ENCODE data around the gene TMEM59.
"Not testable (repeated sequence)": the region's sequence is repeated elsewhere in the genome, so short reads cannot be mapped to it uniquely, and the experiment has no call there.

TMEM59 gene

DNA sequence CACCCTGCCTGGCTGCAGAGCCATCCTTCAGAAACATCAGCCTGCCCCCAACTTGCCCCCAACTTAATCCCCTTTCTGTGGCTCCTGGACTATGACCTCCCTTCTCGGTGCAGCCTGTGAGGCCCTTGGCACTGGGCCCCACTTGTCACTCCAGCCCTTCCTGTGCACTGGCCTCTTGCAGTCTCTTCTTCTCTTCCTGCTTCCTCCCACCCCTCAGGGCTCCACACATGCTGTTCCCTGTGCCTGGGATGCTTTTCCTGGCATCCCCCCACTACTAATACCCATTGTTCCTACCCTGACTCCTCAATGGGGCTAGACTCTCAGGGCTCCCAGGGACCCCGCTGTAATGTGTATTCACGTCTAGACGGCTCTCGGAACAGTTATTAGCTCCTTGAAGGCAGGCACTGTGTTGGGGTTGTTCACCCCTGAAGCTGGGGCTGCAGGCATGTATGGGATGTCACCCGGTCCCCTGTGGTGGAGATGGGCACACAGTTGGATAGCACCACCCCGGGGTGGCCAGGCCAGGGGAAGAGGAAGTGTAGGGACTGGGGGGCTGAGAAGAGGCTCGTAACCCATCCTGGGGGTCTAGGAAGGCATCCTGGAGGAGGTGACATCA lies 39.5 kb downstream of the TMEM59 start:
- no peak for DNase-seq (ENCODE audit: low read depth in 1 of 2, low spot score in 1 of 2)

GRCh38 chr1:54012863-54013262 lies 40.1 kb downstream of the TMEM59 start:
- no peak for DNase-seq (ENCODE audit: low read depth in 1 of 2, low spot score in 1 of 2)

GRCh38 chr1:54012008-54012325 lies 41.0 kb downstream of the TMEM59 start:
- no peak for DNase-seq (ENCODE audit: low read depth in 1 of 2, low spot score in 1 of 2)

- DNase-seq (ENCODE audit: low read depth in 1 of 2, low spot score in 1 of 2), result no peak
These were observed 41.5 kb downstream of the TMEM59 start for GRCh38 chr1:54011316-54012007.

- DNase-seq (ENCODE audit: low read depth in 1 of 2, low spot score in 1 of 2), result no peak
These were observed 42.4 kb downstream of the TMEM59 start for GRCh38 chr1:54010415-54011117.

- DNase-seq (ENCODE audit: low read depth in 1 of 2, low spot score in 1 of 2), result no peak
These were observed 43.6 kb downstream of the TMEM59 start for GRCh38 chr1:54009406-54009805.

DNA sequence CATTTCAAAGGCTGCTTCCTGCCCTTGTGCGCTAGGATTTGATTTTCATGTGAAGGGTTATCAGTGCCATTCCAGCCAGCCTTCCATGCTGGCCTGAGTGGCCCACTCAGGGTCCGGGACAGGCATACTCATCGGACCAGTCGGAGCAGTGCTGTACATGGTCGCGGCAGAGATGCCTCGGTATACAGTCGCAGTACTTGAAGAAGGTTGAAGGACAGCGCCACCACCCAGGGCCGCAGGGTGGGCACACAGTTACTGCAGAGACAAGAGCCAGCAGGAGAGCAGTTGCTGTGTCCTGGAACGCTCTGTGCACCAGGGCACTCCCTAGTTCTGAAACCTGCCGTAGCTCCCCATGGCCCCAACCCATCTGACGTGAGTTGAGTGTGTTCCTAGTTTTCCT lies 44.1 kb downstream of the TMEM59 start:
- DNase-seq (ENCODE audit: low read depth in 1 of 2, low spot score in 1 of 2), result no peak

DNA sequence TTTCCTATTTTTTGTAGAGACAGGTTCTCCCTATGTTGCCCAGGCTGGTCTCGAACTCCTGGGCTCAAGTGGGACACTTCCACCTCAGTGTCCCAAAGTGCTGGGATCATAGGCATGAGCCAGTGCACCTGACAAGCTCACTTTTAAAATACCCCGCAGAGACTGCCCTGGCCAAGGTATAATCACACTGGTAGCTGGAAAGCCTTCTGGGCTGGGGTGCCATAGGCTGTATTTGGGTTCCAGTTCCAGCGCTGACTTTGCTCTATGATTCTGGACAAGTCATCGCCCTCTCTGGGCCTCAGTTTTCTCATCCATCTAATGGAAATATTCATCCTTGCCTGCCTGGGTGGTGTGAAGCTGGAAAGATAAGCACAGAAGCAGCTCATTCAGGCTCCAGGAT lies 45.4 kb downstream of the TMEM59 start:
- no peak for DNase-seq (ENCODE audit: low read depth in 1 of 2, low spot score in 1 of 2)

- no peak for DNase-seq (ENCODE audit: low read depth in 1 of 2, low spot score in 1 of 2)
These were observed 46.5 kb downstream of the TMEM59 start for GRCh38 chr1:54006508-54006907.

DNA sequence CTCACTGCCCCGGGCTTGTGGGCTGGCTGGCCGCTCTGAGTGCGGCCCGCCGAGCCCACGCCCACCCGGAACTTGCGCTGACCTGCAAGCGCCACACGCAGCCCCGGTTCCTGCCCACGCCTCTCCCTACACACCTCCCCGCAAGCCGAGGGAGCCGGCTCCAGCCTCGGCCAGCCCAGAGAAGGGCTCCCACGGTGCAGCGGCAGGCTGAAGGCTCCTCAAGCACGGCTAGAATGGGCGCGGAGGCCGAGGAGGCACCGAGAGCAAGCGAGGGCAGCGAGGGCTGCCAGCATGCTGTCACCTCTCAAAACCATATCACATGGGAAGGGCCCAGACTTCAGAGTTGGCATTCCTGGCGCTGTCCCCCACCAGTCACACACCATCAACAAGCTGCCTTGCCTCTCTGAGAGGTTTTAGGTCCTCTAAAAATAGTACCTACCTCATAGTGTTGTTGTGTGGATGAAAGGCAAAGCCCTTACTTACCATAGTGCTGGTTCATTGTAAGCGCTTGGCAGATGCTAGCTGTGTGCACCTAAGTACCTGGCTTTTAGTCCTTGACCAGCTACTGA lies 48.4 kb downstream of the TMEM59 start:
- DNase-seq (ENCODE audit: low read depth in 1 of 2, low spot score in 1 of 2), result no peak

DNA sequence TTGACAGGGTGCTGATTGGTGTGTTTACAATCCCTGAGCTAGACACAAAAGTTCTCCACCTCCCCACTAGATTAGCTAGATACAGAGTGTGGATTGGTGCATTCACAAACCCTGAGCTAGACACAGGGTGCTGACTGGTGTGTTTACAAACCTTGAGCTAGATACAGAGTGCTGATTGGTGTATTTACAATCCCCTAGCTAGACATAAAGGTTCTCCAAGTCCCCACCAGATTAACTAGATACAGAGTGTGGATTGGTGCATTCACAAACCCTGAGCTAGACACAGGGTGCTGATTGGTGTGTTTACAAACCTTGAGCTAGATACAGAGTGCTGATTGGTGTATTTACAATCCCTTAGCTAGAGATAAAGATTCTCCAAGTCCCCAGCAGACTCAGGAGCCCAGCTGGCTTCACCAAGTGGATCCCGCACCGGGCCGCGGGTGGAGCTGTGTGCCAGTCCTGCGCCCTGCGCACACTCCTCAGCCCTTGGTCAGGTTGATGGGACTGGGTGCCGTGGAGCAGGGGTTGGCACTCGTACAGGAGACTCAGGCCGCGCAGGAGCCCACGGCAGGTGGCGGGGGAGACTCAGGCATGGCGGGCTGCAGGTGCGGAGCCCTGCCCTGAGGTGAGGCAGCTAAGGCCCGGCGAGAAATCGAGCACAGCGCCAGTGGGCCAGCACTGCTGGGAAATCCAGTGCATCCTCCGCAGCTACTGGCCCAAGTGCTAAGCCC lies 49.1 kb downstream of the TMEM59 start:
- DNase-seq (ENCODE audit: low read depth in 1 of 2, low spot score in 1 of 2), result not testable (repeated sequence)

- no peak for DNase-seq (ENCODE audit: low read depth in 1 of 2, low spot score in 1 of 2)
These were observed 49.8 kb downstream of the TMEM59 start for GRCh38 chr1:54003249-54003646.

- no peak for DNase-seq (ENCODE audit: low read depth in 1 of 2, low spot score in 1 of 2)
These were observed 50.3 kb downstream of the TMEM59 start for GRCh38 chr1:54002544-54003248.

- DNase-seq (ENCODE audit: low read depth in 1 of 2, low spot score in 1 of 2), result no peak
These were observed 51.4 kb downstream of the TMEM59 start for GRCh38 chr1:54001591-54001990.

GRCh38 chr1:53999920-54000319 lies 53.1 kb downstream of the TMEM59 start:
- DNase-seq (ENCODE audit: low read depth in 1 of 2, low spot score in 1 of 2), result no peak

- DNase-seq (ENCODE audit: low read depth in 1 of 2, low spot score in 1 of 2), result no peak
These were observed 54.8 kb downstream of the TMEM59 start for GRCh38 chr1:53998223-53998622.

- DNase-seq (ENCODE audit: low read depth in 1 of 2, low spot score in 1 of 2), result no peak
These were observed 57.3 kb downstream of the TMEM59 start for GRCh38 chr1:53995683-53996082.

GRCh38 chr1:53994516-53994915 lies 58.5 kb downstream of the TMEM59 start:
- DNase-seq (ENCODE audit: low read depth in 1 of 2, low spot score in 1 of 2), result not testable (repeated sequence)

GRCh38 chr1:53992085-53992874 lies 60.7 kb downstream of the TMEM59 start:
- no peak for DNase-seq (ENCODE audit: low read depth in 1 of 2, low spot score in 1 of 2)

GRCh38 chr1:53987880-53988279 lies 65.1 kb downstream of the TMEM59 start:
- no peak for DNase-seq (ENCODE audit: low read depth in 1 of 2, low spot score in 1 of 2)

Data from activated CD4-positive, alpha-beta T cell treated with anti-CD3 and anti-CD28 coated beads, Interleukin-2, amount 50 U/mL, for 24 hours (primary cell).